ENCODE measurements around the gene A2ML1.
"Not testable (repeated sequence)": the region's sequence is repeated elsewhere in the genome, so short reads cannot be mapped to it uniquely, and the experiment has no call there.

Gene A2ML1

GRCh38 chr12:8780389-8780788 is 42.0 kb upstream of the A2ML1 start:
- H3K4me1 ChIP-seq (ENCODE audit: low read depth, poor library complexity, severe bottlenecking), result no peaks in the 10 kb centered on the region
- H3K27me3 ChIP-seq (ENCODE audit: insufficient read depth, low read depth), result no peaks in the 10 kb centered on the region
- H3K4me3 ChIP-seq (IDR thresholded peaks at IDR 0.05; ENCODE audit: insufficient read depth, low read depth, low read length), result no peak overlapping the region
- no peaks in the 10 kb centered on the region for H3K79me2 ChIP-seq (ENCODE audit: insufficient read depth, low read depth)
- H4K20me1 ChIP-seq (ENCODE audit: insufficient read depth), result no peaks in the 10 kb centered on the region
- H2AFZ ChIP-seq (ENCODE audit: low read depth), result no peak overlapping the region
- no peak overlapping the region for H3K27ac ChIP-seq
- H3K36me3 ChIP-seq (ENCODE audit: insufficient read depth), result no peaks in the 10 kb centered on the region
- H3K4me2 ChIP-seq, result no peak overlapping the region
- no peak; the same call in none of the 2 replicates for TF ChIP-seq CTCF (conservative IDR thresholded peaks at IDR 0.05; ENCODE audit: low read depth, low read length)
- no peak overlapping the region for H3K9ac ChIP-seq

- no peaks in the 10 kb centered on the region for H4K20me1 ChIP-seq (ENCODE audit: insufficient read depth)
- H3K27ac ChIP-seq, result no peak overlapping the region
- H3K27me3 ChIP-seq (ENCODE audit: insufficient read depth, low read depth), result no peaks in the 10 kb centered on the region
- TF ChIP-seq CTCF (conservative IDR thresholded peaks at IDR 0.05; ENCODE audit: low read depth, low read length), result no peak
- H2AFZ ChIP-seq (ENCODE audit: low read depth), result no peak overlapping the region
- no peak overlapping the region for H3K4me2 ChIP-seq
- no peak overlapping the region for H3K4me3 ChIP-seq (IDR thresholded peaks at IDR 0.05; ENCODE audit: insufficient read depth, low read depth, low read length)
- H3K9ac ChIP-seq, result no peak overlapping the region
- H3K4me1 ChIP-seq (ENCODE audit: low read depth, poor library complexity, severe bottlenecking), result no peaks in the 10 kb centered on the region
- H3K36me3 ChIP-seq (ENCODE audit: insufficient read depth), result no peaks in the 10 kb centered on the region
- no peaks in the 10 kb centered on the region for H3K79me2 ChIP-seq (ENCODE audit: insufficient read depth, low read depth)
Measured at GRCh38 chr12:8781381-8782127, 40.9 kb upstream of the A2ML1 start.

GRCh38 chr12:8784290-8784888 is 38.0 kb upstream of the A2ML1 start:
- TF ChIP-seq CTCF (conservative IDR thresholded peaks at IDR 0.05; ENCODE audit: low read depth, low read length), result no peak
- Histone ChIP-seq H3K4me3 (IDR thresholded peaks at IDR 0.05; ENCODE audit: insufficient read depth, low read depth, low read length) (no peak overlapping the region), H3K27ac (no peak overlapping the region), H3K4me2 (no peak overlapping the region), H3K79me2 (ENCODE audit: insufficient read depth, low read depth) (no peaks in the 10 kb centered on the region), H3K4me1 (ENCODE audit: low read depth, poor library complexity, severe bottlenecking) (no peaks in the 10 kb centered on the region), H3K9ac (no peak overlapping the region), H2AFZ (ENCODE audit: low read depth) (no peak overlapping the region), H3K36me3 (ENCODE audit: insufficient read depth) (no peaks in the 10 kb centered on the region), H4K20me1 (ENCODE audit: insufficient read depth) (no peaks in the 10 kb centered on the region), H3K27me3 (ENCODE audit: insufficient read depth, low read depth) (no peaks in the 10 kb centered on the region)

- Histone ChIP-seq H3K27me3 (ENCODE audit: insufficient read depth, low read depth) (no peaks in the 10 kb centered on the region), H3K79me2 (ENCODE audit: insufficient read depth, low read depth) (no peaks in the 10 kb centered on the region), H3K4me1 (ENCODE audit: low read depth, poor library complexity, severe bottlenecking) (no peaks in the 10 kb centered on the region), H3K4me2 (no peak overlapping the region), H3K9ac (no peak overlapping the region), H3K4me3 (IDR thresholded peaks at IDR 0.05; ENCODE audit: insufficient read depth, low read depth, low read length) (no peak overlapping the region), H3K27ac (no peak overlapping the region), H2AFZ (ENCODE audit: low read depth) (no peak overlapping the region), H3K36me3 (ENCODE audit: insufficient read depth) (no peaks in the 10 kb centered on the region), H4K20me1 (ENCODE audit: insufficient read depth) (no peaks in the 10 kb centered on the region)
- no peak for TF ChIP-seq CTCF (conservative IDR thresholded peaks at IDR 0.05; ENCODE audit: low read depth, low read length)
Measured at GRCh38 chr12:8785499-8785898, 36.9 kb upstream of the A2ML1 start.

- not testable (repeated sequence) for H3K27ac ChIP-seq; H4K20me1 ChIP-seq (ENCODE audit: insufficient read depth); H3K9ac ChIP-seq; H2AFZ ChIP-seq (ENCODE audit: low read depth); H3K27me3 ChIP-seq (ENCODE audit: insufficient read depth, low read depth); H3K36me3 ChIP-seq (ENCODE audit: insufficient read depth); H3K4me1 ChIP-seq (ENCODE audit: low read depth, poor library complexity, severe bottlenecking); H3K4me3 ChIP-seq (IDR thresholded peaks at IDR 0.05; ENCODE audit: insufficient read depth, low read depth, low read length); H3K4me2 ChIP-seq; H3K79me2 ChIP-seq (ENCODE audit: insufficient read depth, low read depth)
Measured at GRCh38 chr12:8787206-8787605, 35.2 kb upstream of the A2ML1 start.

- not testable (repeated sequence) for H2AFZ ChIP-seq (ENCODE audit: low read depth); H3K36me3 ChIP-seq (ENCODE audit: insufficient read depth); H4K20me1 ChIP-seq (ENCODE audit: insufficient read depth); H3K27me3 ChIP-seq (ENCODE audit: insufficient read depth, low read depth); H3K4me1 ChIP-seq (ENCODE audit: low read depth, poor library complexity, severe bottlenecking); H3K4me3 ChIP-seq (IDR thresholded peaks at IDR 0.05; ENCODE audit: insufficient read depth, low read depth, low read length); H3K79me2 ChIP-seq (ENCODE audit: insufficient read depth, low read depth); H3K27ac ChIP-seq; H3K4me2 ChIP-seq; H3K9ac ChIP-seq
Measured at GRCh38 chr12:8788706-8789105, 33.7 kb upstream of the A2ML1 start.

Data from KMS-11 (cell line).